ENCODE measurements around the gene RSRC1. TPM values are rescaled to one million over a fixed set of nuclear protein-coding genes. Genes with fewer than 3 reads are reported as not detected.
"Not testable (repeated sequence)": the region's sequence is repeated elsewhere in the genome, so short reads cannot be mapped to it uniquely, and the experiment has no call there.

The RSRC1 gene, protein sequence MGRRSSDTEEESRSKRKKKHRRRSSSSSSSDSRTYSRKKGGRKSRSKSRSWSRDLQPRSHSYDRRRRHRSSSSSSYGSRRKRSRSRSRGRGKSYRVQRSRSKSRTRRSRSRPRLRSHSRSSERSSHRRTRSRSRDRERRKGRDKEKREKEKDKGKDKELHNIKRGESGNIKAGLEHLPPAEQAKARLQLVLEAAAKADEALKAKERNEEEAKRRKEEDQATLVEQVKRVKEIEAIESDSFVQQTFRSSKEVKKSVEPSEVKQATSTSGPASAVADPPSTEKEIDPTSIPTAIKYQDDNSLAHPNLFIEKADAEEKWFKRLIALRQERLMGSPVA
- total RNA-seq: 10 to 100 TPM; 37.8 to 38.2 TPM

DNA sequence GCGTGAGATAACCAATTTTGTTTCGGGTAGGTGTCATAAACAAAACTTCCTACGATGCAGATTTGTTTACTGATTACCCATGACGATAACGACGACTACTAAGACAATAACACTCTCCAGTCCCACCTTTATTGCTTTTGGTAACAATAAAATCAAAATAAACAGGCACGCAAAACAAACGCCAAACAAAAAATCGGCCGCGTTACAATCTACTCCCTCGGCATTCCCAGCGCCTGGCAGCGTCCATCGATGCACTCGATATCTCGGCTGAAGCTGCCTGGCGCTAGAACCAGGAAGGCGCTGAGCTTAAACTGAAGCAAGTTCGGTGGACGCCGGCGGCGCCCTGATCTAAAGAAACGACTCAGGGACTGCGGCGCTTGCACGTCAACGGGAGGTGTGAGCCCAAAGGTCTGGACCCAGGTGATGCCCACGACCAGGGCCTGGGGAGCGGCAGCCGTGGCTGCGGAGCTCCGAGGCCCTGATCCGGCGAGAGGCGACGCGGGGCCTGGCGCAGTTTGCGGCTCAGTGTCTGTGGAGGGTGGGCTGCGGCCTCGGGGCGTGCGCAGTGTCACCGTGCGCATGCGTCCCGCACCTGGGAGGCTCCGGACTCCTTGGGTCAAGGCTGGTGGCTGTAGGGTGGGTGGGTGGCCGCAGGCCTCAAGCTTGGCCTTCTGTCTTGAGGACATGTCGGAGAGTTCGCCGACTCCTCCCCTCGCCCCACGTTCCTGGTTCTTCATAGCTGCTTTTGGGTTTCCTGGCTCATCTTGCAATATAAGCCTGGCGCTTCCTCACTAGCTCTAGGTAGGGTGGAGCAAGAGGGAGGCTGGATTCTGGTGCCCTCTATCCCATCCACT, at the start of gene RSRC1:
TSS of gene RSRC1 (plus strand) at position 286 of the 854 bp plus-strand sequence. CDS start 12,016 bp downstream, outside the sequence.
- POLR2A ChIA-PET: interaction anchor here (0.6 to 1.0 kb wide), 4 partner anchors 12 to 534 kb away, joined by 3 to 6 read pairs (median 4); no protein-coding TSS in a partner anchor
- CTCF ChIA-PET: interaction anchor here (0.7 to 1.2 kb wide), 2 partner anchors 10 to 12 kb away, joined by 3 to 5 read pairs; no protein-coding TSS in a partner anchor

DNA sequence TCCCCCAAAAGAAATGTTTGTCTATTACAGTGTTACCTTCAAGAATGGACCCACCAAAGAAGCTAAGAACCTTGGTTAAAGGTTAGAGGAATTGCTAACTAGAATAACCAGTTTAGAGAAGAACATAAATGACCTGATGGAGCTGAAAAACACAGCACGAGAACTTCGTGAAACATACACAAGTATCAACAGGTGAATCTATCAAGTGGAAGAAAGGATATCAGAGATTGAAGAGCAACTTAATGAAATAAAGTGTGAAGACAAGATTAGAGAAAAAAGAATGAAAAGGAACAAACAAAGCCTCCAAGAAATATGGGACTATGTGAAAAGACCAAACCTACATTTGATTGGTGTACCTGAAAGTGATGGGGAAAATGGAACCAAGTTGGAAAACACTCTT, 44.3 kb upstream of the RSRC1 start:
- CTCF ChIA-PET, POLR2A ChIA-PET: not testable (repeated sequence)

DNA sequence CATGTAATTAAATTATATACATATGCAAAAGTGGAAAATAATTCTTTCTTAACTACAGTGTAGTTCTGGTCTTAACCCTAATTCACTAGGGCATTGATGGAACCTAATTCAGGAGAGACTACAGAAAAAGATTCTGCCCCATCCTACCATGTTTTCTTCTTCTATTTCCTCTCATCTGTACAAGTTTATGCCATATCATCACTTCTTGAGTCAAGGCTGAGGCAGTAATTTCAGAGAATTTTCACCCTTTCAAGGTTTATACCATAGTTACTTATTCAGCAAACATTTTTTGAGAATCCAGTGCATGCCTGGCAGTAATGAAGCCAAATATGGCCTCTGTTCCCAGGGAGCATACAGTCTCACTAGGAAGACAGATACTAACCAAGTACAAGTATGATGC, 37.1 kb upstream of the RSRC1 start:
- POLR2A ChIA-PET: no interaction called here
- CTCF ChIA-PET: no interaction called here

DNA sequence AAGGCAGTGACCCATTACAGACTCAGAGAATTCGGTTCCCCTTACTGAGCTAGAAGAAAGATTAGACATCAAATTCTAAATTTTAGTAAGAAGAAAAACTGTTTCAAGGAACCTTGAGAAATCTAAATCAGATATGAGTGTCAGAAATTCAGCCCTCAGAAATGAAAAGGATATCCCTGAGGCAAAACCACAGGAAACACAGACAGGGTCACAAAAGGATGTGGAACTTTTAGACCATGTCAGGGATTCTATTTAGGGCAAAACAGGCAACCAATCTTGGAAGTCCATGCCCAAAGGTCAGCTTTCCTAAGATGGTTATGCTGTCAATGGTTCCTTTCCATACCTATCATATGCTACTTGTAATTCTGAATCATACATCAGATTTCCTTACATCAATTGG, 35.3 kb upstream of the RSRC1 start:
- CTCF ChIA-PET: no interaction called here
- POLR2A ChIA-PET: no interaction called here

DNA sequence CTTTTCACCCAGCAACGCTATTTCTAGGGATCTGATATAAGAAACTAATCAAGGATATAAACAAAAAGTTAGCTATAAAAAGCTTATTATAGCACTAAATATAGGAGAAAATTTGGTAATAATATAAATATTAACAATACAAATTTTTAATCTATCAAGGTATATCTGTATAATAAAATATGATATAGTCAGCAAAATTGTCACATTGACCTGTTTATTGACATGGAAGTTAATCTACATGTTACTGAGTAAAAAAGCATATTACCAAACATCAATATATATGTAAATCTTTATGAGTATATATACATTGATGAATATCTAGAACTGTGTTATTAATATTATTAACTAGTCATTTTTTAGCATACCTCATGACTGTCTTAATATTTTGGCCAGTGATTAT, 30.3 kb upstream of the RSRC1 start:
- ChIA-PET POLR2A (interaction anchor here (0.6 kb wide), 1 partner anchor 803 kb away, joined by 3 read pairs; no protein-coding TSS in a partner anchor), CTCF (no interaction called here)

DNA sequence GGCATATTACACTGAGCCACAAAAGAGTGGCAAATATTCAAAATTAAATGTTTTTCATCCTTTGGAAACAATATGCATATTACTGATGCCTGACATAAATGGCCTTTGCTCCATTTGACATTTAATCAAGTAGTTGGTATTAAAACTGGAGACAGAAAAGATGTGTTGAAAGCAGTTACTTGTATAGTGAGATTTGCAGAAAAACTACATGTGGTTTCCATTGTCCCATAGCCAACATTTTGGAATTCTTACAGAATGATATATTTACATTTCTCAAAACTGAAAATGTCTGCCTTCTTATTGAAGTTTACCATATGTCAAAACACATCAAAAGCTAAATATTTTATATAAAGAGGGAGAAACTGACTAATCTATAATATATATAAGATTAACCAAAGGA, 25.2 kb upstream of the RSRC1 start:
- ChIA-PET POLR2A (no interaction called here), CTCF (no interaction called here)

DNA sequence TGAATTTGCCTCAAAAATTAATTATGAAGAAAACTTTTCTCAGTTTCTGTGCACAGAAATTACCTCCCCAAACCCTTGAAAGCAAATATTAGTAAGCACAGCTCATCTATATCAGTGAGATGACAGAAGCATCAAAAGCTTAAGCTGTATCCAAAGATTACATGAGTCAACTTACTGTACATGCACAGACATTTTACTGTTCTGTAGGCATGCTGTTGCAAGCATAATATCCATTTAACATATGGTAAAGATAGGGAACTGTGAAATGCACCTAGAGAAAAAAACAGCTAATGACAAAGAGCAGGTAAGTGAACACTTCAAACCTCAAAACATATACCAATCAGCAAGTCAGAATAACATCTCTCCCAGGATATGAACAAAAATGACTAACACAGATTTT, 24.5 kb upstream of the RSRC1 start:
- ChIA-PET CTCF (no interaction called here), POLR2A (no interaction called here)

DNA sequence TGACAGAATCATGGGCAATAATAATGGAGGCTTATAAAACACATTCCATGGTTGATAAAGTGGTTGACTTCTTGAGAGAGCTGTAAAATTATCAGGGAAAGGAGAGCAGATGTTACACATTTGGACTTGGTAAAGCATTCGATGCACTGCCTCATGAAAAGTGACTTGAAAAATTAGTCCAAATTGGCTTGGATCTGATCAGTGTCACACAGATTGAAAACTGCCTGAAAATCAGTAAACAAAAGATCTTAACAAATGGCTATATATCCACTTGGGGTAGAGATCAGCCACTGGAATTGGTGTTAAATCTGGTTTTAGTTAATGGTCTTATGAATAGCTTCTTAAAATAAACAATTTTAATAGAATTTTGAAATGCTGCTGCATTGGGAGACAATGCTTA, 24.0 kb upstream of the RSRC1 start:
- ChIA-PET CTCF (no interaction called here), POLR2A (no interaction called here)

DNA sequence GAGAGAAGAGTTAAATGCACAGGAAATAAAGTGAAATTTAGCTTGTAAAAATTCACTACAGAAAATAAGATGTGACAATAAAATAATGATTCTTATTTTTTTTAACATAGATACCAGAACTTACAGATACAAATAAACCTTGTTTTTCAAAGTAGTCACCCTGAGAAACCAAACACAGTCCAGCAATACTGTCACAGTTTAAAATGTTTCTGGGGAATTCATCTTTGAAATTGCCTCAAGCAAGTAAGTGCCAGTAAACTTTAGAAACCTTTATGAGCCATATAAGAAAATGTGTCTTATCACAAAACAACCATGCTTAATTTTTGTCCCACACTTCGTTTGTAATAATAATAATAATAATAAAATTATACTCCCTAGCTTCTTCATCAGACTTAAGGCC, 23.5 kb upstream of the RSRC1 start:
- CTCF ChIA-PET: no interaction called here
- POLR2A ChIA-PET: no interaction called here

DNA sequence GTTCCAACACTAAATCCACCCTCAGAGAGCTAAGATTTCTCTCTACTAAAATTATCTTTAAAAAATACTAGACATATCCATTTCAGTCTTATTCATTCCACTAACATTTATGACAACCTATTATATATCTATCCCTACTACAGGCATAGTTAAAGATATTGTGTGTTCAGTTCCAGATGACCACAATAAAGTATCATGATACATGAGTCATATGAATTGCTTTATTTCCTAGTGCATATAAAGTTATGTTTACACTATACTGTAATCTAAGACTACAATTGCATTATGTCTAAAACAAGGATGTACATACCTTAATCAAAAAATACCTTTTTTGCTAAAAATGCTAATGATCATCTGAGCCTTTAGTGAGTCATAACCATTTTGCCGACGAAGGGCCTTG, 23.1 kb upstream of the RSRC1 start:
- POLR2A ChIA-PET: no interaction called here
- CTCF ChIA-PET: no interaction called here

DNA sequence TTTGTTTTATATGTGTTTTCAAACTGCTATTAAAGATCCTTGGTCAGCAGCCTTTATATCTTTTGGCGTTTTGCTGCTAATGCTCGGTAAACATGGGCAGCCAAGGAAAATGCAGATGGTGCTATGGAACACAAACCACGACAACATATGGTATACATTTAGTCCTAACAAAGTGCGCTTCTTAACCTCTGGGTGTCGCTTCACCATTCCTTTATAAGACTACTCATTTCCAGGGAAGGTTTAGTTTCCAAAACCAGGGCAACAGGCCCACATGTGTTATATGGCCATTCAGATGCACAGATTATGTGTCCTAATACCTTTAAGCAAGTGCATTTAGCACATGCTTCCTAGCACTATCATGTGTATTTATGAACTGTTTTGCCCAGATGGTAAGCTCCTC, 18.4 kb upstream of the RSRC1 start:
- POLR2A ChIA-PET: no interaction called here
- CTCF ChIA-PET: no interaction called here

DNA sequence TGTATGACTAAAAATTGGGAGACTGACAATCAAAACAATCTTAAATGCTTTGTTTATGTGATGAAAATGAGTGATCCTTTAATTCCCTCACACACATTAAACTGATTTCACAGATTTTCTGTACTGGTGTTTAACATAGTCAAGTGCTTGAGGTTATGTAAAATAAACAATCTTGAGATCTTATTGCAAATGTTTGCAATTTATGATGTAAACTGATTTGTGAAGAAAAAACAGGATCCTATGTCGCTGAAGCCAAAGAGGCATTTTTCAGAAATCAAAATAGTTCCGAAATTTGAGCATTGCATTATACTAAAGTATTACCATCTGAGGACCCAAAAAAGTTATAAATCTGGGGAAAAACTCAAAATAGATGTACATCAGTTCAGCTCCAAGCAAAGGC, 16.4 kb upstream of the RSRC1 start:
- POLR2A ChIA-PET: no interaction called here
- CTCF ChIA-PET: no interaction called here

DNA sequence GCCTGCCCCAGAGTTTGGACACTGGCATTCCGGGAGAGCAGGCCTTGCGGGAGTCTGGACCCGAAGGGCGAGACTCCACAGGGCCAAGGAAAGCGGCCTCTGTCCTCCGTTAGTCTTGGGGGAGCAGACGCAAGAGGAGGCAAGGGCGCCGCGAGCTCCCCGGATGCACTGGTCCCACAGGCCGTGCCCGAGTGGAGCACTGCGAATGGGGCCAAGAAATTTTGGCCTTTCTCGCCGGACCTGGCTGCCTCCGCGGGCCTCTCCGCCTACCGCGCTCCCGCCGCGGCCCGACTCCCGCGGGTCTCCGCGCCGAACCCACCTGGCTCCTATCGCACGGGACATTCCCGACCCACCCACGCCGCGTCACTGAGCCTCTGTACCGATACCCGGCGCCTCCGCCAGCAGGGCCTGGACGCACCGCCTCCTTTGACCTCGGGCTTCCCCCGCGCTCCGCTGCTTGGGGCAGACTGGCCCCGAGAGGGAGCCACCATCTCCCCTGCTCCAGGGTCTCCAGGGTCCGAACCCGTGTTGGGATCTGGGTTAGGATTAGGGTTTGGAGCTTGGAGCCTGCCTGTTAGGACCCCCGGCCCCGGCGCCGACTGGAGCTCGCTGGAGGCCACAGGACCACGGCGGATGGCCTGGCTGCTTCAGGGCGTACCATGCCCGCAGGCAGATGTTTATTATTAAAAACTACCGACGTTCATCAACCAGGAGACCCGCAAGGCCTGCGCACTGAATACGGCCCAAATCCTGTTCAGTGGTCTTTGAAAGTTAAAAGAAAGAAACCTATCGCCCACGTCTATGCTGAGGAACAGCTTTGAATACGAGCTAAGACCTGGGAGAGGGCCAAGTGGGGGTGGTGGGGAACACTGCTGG, 15.4 kb upstream of the RSRC1 start:
- ChIA-PET POLR2A (interaction anchor here (0.6 kb wide), 1 partner anchor 13 kb away, joined by 6 read pairs; no protein-coding TSS in a partner anchor), CTCF (no interaction called here)

DNA sequence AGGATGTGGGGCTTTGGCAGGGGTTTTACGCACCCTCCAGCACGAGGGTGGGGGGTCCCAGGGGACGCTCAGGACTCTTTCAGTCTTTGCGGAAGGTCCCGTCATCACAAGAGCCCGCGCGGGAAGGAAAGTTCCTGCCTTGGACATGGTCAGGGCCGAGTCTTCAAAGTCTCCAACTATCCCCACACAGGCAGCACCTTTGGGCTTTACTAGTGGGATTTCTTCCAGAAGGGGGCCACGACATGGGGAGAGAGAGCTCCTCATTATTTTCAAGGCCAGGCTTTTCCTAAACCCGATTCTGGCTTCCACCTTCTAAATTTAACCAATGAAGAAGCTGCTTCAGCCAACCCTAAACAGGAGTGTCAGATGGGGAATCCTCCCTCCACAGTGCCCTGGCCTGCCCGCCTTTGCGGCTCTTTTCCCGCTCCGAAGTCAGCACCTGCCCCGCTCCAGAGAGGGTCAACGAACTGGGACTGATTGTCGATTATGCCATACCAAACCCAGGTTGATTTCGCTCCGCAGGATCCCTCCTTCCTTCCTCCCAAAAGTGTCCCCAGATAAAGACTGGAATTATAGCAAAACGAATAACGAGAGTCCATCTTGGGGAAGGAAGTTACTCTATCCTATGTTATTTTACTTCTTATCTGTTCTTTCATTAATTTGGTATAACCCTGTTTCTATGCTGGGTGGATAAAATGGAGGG, 14.6 kb upstream of the RSRC1 start:
- ChIA-PET CTCF (no interaction called here), POLR2A (no interaction called here)

DNA sequence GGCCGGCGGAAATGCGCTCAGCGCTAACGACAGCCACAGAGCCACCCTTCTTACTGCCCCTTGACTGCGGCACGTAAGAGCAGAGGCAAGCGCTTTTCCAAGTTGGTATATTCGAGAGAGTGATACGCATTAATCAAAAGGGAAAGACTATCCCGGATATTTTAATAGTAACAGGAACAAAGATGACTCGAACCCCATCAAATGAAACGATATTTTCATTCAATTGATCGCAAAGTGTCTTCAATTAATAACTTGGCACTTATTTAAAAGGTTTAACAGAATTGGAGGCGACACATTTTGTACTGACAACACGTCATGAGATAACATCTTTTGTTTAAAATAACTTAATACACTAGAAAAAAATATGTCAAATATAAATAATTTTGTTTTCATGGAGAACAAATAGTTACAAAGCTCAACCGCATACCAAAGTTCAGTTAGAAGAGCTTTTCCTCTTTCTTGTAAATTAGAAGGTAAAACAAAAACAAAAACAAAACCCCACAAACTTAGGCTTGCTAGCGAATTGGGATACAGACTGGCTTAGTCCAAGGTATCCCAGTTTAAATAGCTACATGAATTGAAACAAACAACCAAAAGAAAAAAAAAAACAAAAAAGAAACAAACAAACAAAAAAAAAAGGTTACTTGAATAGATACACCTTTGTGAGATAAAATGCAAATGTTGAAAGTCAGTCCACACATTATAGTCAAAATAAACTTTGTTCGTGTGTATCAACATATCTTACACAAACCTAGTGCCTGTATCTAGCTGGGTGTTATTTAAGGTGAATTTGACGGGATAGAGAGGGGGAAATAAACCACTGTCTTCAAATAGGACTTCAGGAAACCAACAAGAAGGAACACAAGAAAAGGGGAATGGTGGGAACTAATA, 13.8 kb upstream of the RSRC1 start:
- POLR2A ChIA-PET: no interaction called here
- CTCF ChIA-PET: no interaction called here

DNA sequence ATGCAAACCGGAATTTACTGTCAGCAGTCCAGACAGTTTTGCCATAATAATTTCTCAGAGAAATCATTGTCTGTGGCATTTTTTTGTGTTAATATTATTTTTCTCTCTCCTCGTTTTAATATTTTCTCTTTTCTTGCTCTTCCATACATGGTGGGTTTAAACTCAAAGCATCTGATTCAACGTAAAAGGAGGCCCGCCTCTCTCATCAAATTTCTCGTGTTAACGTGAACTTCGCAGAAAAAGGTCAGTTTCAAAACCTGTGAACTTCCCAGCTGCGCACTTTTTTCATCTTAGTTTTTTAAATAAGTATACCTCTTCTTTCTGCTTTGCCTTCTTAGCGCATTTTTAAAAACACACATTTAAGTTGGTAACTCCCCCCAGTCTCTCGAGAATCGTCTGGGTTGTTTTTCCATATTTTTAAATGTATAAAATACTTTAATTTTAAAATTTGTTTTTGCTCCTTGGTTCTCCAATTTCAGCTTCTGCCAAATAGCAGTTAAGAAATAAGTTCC, 12.8 kb upstream of the RSRC1 start:
- CTCF ChIA-PET: interaction anchor here (1.1 kb wide), 1 partner anchor 13 kb away, joined by 3 read pairs; the partner anchor contains the start of gene RSRC1
- POLR2A ChIA-PET: no interaction called here

DNA sequence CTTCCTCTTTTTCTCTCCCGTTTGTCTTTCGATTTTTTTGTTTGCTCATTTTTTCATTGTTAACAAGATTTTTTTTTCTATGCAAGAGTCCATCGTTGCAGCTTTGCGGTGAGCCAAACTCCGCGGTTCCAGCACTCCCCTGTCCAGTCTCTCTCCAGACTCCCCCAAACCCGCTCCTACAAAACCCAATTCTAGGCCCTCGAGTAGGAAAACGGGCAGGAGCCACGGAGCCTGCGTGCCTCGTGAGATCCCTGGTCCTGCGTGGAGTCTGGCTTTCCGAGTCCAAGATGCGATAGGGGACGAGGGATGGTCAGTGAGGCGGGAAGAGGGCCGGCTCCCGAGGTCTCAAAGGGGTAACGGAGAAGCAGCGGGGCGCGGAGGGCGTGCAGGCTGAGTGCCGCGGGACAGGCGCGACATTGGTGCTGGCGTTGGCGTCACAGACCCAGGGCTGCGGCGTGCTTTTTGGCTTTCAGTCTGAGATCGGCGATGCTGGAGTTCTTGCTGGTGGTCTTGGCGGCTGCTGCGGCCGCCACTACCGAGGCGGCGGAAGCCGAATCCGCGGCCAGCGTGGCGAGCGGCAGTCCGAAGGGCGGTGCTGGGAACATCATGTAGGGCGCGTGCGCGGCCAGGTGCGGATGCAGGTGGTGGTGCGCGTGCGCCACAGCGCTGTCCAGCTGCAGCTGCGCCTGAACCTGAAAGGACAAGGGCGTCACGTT, 12.1 kb upstream of the RSRC1 start:
- ChIA-PET POLR2A (interaction anchor here (1.1 kb wide), 1 partner anchor 12 kb away, joined by 3 read pairs; the partner anchor contains the start of gene RSRC1), CTCF (interaction anchor here (1.1 kb wide), 1 partner anchor 12 kb away, joined by 3 read pairs; the partner anchor contains the start of gene RSRC1)

DNA sequence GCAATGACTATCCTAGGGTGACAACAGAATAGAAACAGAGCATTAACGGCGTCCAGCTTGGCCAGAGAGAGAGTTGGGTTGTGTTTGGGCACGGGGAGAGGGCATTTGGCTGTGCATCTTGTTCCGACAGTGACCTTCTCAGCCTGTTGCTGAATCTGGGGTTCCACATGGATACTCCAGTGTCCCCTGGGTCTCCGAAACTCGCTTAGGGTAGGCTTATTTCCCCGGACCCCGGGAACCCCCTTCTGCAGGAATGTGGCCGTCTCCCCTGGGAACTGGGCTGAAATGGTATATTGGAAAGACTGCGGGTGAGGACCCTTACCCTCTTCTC, 11.6 kb upstream of the RSRC1 start:
- ChIA-PET CTCF (interaction anchor here (0.9 to 1.1 kb wide), 2 partner anchors 11 to 12 kb away, joined by 3 to 4 read pairs; partner anchors contain the start of gene RSRC1), POLR2A (interaction anchor here (1.1 kb wide), 1 partner anchor 11 kb away, joined by 3 read pairs; the partner anchor contains the start of gene RSRC1)
